Measurements from ENCODE around the gene SKOR1.

The SKOR1 gene

GRCh38 chr15:67820992-67821783, 4.1 kb upstream of the SKOR1 start:
- no peak for TF ChIP-seq CTCF (IDR thresholded peaks at IDR 0.05; ENCODE audit: low read depth, low read length)
- DNase-seq (ENCODE audit: extremely low read depth, low read depth), result no peak

- DNase-seq (ENCODE audit: extremely low read depth, low read depth), result no peak
- no peak for TF ChIP-seq CTCF (IDR thresholded peaks at IDR 0.05; ENCODE audit: low read depth, low read length)
Measured at GRCh38 chr15:67821784-67822440, 3.4 kb upstream of the SKOR1 start.

GRCh38 chr15:67822537-67823313, 2.6 kb upstream of the SKOR1 start:
- no peak for TF ChIP-seq CTCF (IDR thresholded peaks at IDR 0.05; ENCODE audit: low read depth, low read length)
- no peak for DNase-seq (ENCODE audit: extremely low read depth, low read depth)

GRCh38 chr15:67823314-67824196, 1.8 kb upstream of the SKOR1 start:
- no peak for TF ChIP-seq CTCF (IDR thresholded peaks at IDR 0.05; ENCODE audit: low read depth, low read length)
- no peak for DNase-seq (ENCODE audit: extremely low read depth, low read depth)

GRCh38 chr15:67824197-67824968, 926 bp upstream of the SKOR1 start:
- TF ChIP-seq CTCF (IDR thresholded peaks at IDR 0.05; ENCODE audit: low read depth, low read length), result no peak
- no peak for DNase-seq (ENCODE audit: extremely low read depth, low read depth)

All from AG09319 (cell line).